NK-92 (cell line): Measurements from ENCODE around the gene SYTL4.

Source experiments
- DNase-seq: peaks from one replicate; lab custom pipeline; 2025; ENCODE audit not compliant: unreplicated experiment; lab: John Stamatoyannopoulos, UW

Gene SYTL4

GRCh38 chrX:100695991-100696390 lies 35.9 kb downstream of the SYTL4 start:
- no peak for DNase-seq

GRCh38 chrX:100695302-100695701 lies 36.6 kb downstream of the SYTL4 start:
- DNase-seq = no peak

- DNase-seq = no peak
Measured at GRCh38 chrX:100687546-100687945, 44.4 kb downstream of the SYTL4 start.

GRCh38 chrX:100687128-100687527 lies 44.8 kb downstream of the SYTL4 start:
- DNase-seq = no peak

- DNase-seq = no peak
Measured at GRCh38 chrX:100685997-100686305, 46.0 kb downstream of the SYTL4 start.

GRCh38 chrX:100685284-100685996 lies 46.5 kb downstream of the SYTL4 start:
- no peak for DNase-seq

- no peak for DNase-seq
Measured at GRCh38 chrX:100682939-100683338, 49.0 kb downstream of the SYTL4 start.

GRCh38 chrX:100681599-100681998 lies 50.3 kb downstream of the SYTL4 start:
- DNase-seq = no peak

GRCh38 chrX:100680756-100681155 lies 51.2 kb downstream of the SYTL4 start:
- no peak for DNase-seq

GRCh38 chrX:100677611-100678181 lies 54.2 kb downstream of the SYTL4 start:
- DNase-seq = no peak

- no peak for DNase-seq
Measured at GRCh38 chrX:100674705-100675104, 57.2 kb downstream of the SYTL4 start.

GRCh38 chrX:100673397-100673953 lies 58.4 kb downstream of the SYTL4 start:
- no peak for DNase-seq

- DNase-seq = no peak
Measured at GRCh38 chrX:100672966-100673365, 59.0 kb downstream of the SYTL4 start.

- DNase-seq = no peak
Measured at GRCh38 chrX:100663642-100664041, 68.3 kb downstream of the SYTL4 start.

- DNase-seq = no peak
Measured at GRCh38 chrX:100662796-100663195, 69.1 kb downstream of the SYTL4 start.

GRCh38 chrX:100662170-100662569 lies 69.8 kb downstream of the SYTL4 start:
- no peak for DNase-seq

- no peak for DNase-seq
Measured at GRCh38 chrX:100659431-100660137, 72.3 kb downstream of the SYTL4 start.

- no peak for DNase-seq
Measured at GRCh38 chrX:100658941-100659381, 73.0 kb downstream of the SYTL4 start.

GRCh38 chrX:100654261-100654660 lies 77.7 kb downstream of the SYTL4 start:
- DNase-seq = no peak

- DNase-seq = no peak
Measured at GRCh38 chrX:100652266-100652665, 79.7 kb downstream of the SYTL4 start.

- no peak for DNase-seq
Measured at GRCh38 chrX:100650841-100651240, 81.1 kb downstream of the SYTL4 start.
